ENCODE measurements around the gene IRF2BP1.

- TF ChIP-seq CTCF (IDR thresholded peaks at IDR 0.05; ENCODE audit: low read depth, low read length, missing input control) = no peak
- TF ChIP-seq JUND (IDR thresholded peaks at IDR 0.05) = no peak
- TF ChIP-seq NR2F2 (IDR thresholded peaks at IDR 0.05) = no peak
- TF ChIP-seq FOXA1 (IDR thresholded peaks at IDR 0.05) = no peak
- TF ChIP-seq SP1 (IDR thresholded peaks at IDR 0.05) = no peak
- TF ChIP-seq TAF1 (conservative IDR thresholded peaks at IDR 0.05) = no peak
- TF ChIP-seq ATF3 (IDR thresholded peaks at IDR 0.05) = no peak
- TF ChIP-seq REST (IDR thresholded peaks at IDR 0.05) = no peak
- no peak for TF ChIP-seq YY1 (IDR thresholded peaks at IDR 0.05)
- TF ChIP-seq RXRA (IDR thresholded peaks at IDR 0.05) = no peak
Measured at GRCh38 chr19:45899253-45899652, 13.3 kb upstream of the IRF2BP1 start.

Data from liver (tissue), 3 donors.